ENCODE results near the gene DLG2. TPM values are rescaled to one million over a fixed set of nuclear protein-coding genes. Genes with fewer than 3 reads are reported as not detected.

Gene DLG2
- total and polyA plus RNA-seq, 2 of the 8 experiments (the other 6 are each of a cell fraction or from before 2014, with no cell fraction given) = 1.7 to 14.3 TPM

DNA sequence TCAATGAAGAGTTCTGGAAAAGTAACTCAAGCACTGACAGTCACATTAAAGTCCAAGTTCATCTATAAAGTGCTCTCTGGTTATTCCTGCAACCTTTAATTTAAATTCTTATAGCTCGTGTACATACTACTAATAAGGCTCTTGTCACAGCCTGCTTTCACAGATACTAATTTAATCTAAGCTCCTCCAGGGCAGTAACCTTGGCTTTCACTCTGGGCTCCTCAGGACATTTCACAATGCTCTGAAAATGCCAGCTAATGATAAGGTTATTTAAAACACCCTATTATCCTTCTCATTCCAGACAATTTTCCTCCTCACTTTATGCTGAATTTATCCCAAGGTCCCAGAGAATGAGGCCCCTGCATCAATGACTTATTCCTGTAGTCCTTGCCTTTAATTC, 2098.3 kb downstream of the DLG2 start:
- no peak overlapping the region for H3K14ac ChIP-seq (ENCODE audit: insufficient read length)
- no peak overlapping the region for H3K4me3 ChIP-seq (ENCODE audit: extremely low read depth in 1 of 4, insufficient read depth in 2 of 4, low read depth in 3 of 4, low read length in 4 of 4)
- H3K23me2 ChIP-seq (ENCODE audit: low read depth, low read length) = no peaks in the 10 kb centered on the region
- H3K27me3 ChIP-seq (replicated peaks in 1 of 4; ENCODE audit: control insufficient read depth in 3 of 4, extremely low read depth in 1 of 4, insufficient read depth in 3 of 4, low read length in 3 of 4) = no peaks in the 10 kb centered on the region
- WGBS, 2 experiments (ENCODE audit: extremely low coverage in 1 of 2, insufficient coverage in 1 of 2, insufficient read length in 1 of 2, insufficient replicate concordance in 2 of 2, low coverage in 1 of 2, low lambda C conversion rate in 2 of 2, missing lambda C conversion rate in 1 of 2) = 89% methylated on average over 1 of the region's 1 CpG; no CpG with 5 or more reads in 1 of the 2 experiments
- no peak overlapping the region for H3K23ac ChIP-seq (ENCODE audit: insufficient read length)
- no peak overlapping the region for H2AFZ ChIP-seq (ENCODE audit: low read length)
- DNase-seq (ENCODE audit: low read depth in 1 of 2, low spot score in 2 of 2) = no peak
- ChIA-PET CTCF (ENCODE audit: partially characterized antibody) (interaction anchor here (0.9 to 3.1 kb wide), 3 partner anchors 222 to 288 kb away, joined by 3 to 9 read pairs (median 7); no protein-coding TSS in a partner anchor), POLR2A (ENCODE audit: partially characterized antibody) (no interaction called here)
- TF ChIP-seq POU5F1 (IDR thresholded peaks at IDR 0.05; ENCODE audit: low read depth, low read length) = no peak
- no peak for TF ChIP-seq GABPA (IDR thresholded peaks at IDR 0.05; ENCODE audit: borderline replicate concordance, insufficient read depth, low read length)
- no peak for TF ChIP-seq POLR2A (IDR thresholded peaks at IDR 0.05; ENCODE audit: control extremely low read depth in 1 of 2, low read depth in 2 of 2, low read length in 2 of 2)
- no peaks in the 10 kb centered on the region for H3K79me1 ChIP-seq (ENCODE audit: low read depth, low read length)
- H3K4ac ChIP-seq (replicated peaks; ENCODE audit: insufficient read length, low read depth, low read length) = no peak overlapping the region
- H3K9ac ChIP-seq (replicated peaks in 1 of 4; ENCODE audit: extremely low read depth in 1 of 4, low read depth in 3 of 4, low read length in 3 of 4) = no peak overlapping the region
- H3K56ac ChIP-seq (replicated peaks; ENCODE audit: insufficient read length, low read depth, low read length) = no peak overlapping the region
- no peaks in the 10 kb centered on the region for H3K9me3 ChIP-seq (ENCODE audit: insufficient read depth in 2 of 2, low read depth in 1 of 2, low read length in 1 of 2)
- no peak overlapping the region for H2BK15ac ChIP-seq (ENCODE audit: low read length)
- no peak overlapping the region for H2BK120ac ChIP-seq (replicated peaks; ENCODE audit: low read depth, low read length)
- no peak overlapping the region for H2BK5ac ChIP-seq (ENCODE audit: low read depth, low read length)
- no peak overlapping the region for H2BK12ac ChIP-seq (ENCODE audit: low read depth, low read length)
- no peak overlapping the region for H4K5ac ChIP-seq (ENCODE audit: insufficient read length, low read depth, low read length)
- H4K20me1 ChIP-seq (replicated peaks in 1 of 2; ENCODE audit: control insufficient read depth in 1 of 2, insufficient read depth in 2 of 2, low read length in 2 of 2) = no peaks in the 10 kb centered on the region
- H3K27ac ChIP-seq (ENCODE audit: low read depth, low read length) = no peak overlapping the region
- H3K4me2 ChIP-seq (ENCODE audit: insufficient read depth in 1 of 2, low read depth in 2 of 2, low read length in 2 of 2) = no peak overlapping the region
- no peak overlapping the region for H4K8ac ChIP-seq (ENCODE audit: extremely low read depth, insufficient read depth, low read length)
- H3K36me3 ChIP-seq (ENCODE audit: control insufficient read depth in 2 of 4, insufficient read depth in 4 of 4, low read length in 3 of 4) = no peaks in the 10 kb centered on the region
- no peak overlapping the region for H4K91ac ChIP-seq (replicated peaks; ENCODE audit: insufficient read length, low read length)
- no peak for FAIRE-seq
- no peak overlapping the region for H3K18ac ChIP-seq (ENCODE audit: extremely low read depth, low read length)
- no peaks in the 10 kb centered on the region for H3K79me2 ChIP-seq (ENCODE audit: control insufficient read depth in 1 of 2, insufficient read depth in 2 of 2, low read length in 2 of 2)
- H2AK5ac ChIP-seq (ENCODE audit: low read depth, low read length) = no peak overlapping the region
- no peaks in the 10 kb centered on the region for H3K4me1 ChIP-seq (replicated peaks in 1 of 4; ENCODE audit: control insufficient read depth in 3 of 4, insufficient read depth in 4 of 4, low read length in 3 of 4)
- H2BK20ac ChIP-seq (ENCODE audit: low read length) = no peak overlapping the region
